NAMALWA (cell line): ENCODE results near the gene NAIP.
"Not testable (repeated sequence)": the region's sequence is repeated elsewhere in the genome, so short reads cannot be mapped to it uniquely, and the experiment has no call there.

Experiments used
- DNase-seq: peaks from one replicate; pipeline ENCODE4 v3.0.0-alpha.2; 2015; ENCODE audit warnings: low spot score

The NAIP gene

GRCh38 chr5:71025289-71025953 lies at the start of gene NAIP:
TSS of gene NAIP (minus strand) at chr5:71025339. CDS start at chr5:71012915, 12,424 bp downstream.
- not testable (repeated sequence) for DNase-seq

- DNase-seq: not testable (repeated sequence)
Observed at GRCh38 chr5:71067262-71067928, 42.3 kb upstream of the NAIP start, which contains the start of gene GTF2H2. TSS of gene GTF2H2 (minus strand) at chr5:71067676. CDS start at chr5:71062763, 4,913 bp downstream.

GRCh38 chr5:71061322-71061721 lies 36.2 kb upstream of the NAIP start:
- not testable (repeated sequence) for DNase-seq

- DNase-seq: not testable (repeated sequence)
Observed at GRCh38 chr5:71059426-71059825, 34.3 kb upstream of the NAIP start.

GRCh38 chr5:71044808-71045207 lies 19.7 kb upstream of the NAIP start:
- not testable (repeated sequence) for DNase-seq

GRCh38 chr5:71044128-71044527 lies 19.0 kb upstream of the NAIP start:
- DNase-seq: not testable (repeated sequence)

GRCh38 chr5:71031046-71031776 lies 6.1 kb upstream of the NAIP start:
- DNase-seq: not testable (repeated sequence)

- DNase-seq: not testable (repeated sequence)
Observed at GRCh38 chr5:71020643-71021042, 4.5 kb downstream of the NAIP start.

GRCh38 chr5:71018376-71019005 lies 6.6 kb downstream of the NAIP start:
- DNase-seq: not testable (repeated sequence)

- no peak for DNase-seq
Observed at GRCh38 chr5:71014176-71014575, 11.0 kb downstream of the NAIP start.

GRCh38 chr5:71013575-71013974 lies 11.6 kb downstream of the NAIP start:
- no peak for DNase-seq

- DNase-seq: no peak
Observed at GRCh38 chr5:71011194-71011792, 13.8 kb downstream of the NAIP start.

GRCh38 chr5:71006983-71007382 lies 18.2 kb downstream of the NAIP start:
- DNase-seq: not testable (repeated sequence)

GRCh38 chr5:70984882-70985281 lies 40.3 kb downstream of the NAIP start:
- not testable (repeated sequence) for DNase-seq

- DNase-seq: not testable (repeated sequence)
Observed at GRCh38 chr5:70967220-70967619, 57.9 kb downstream of the NAIP start.

GRCh38 chr5:70964531-70964930 lies 60.6 kb downstream of the NAIP start:
- DNase-seq: not testable (repeated sequence)

- DNase-seq: not testable (repeated sequence)
Observed at GRCh38 chr5:70953068-70953467, 72.1 kb downstream of the NAIP start.

GRCh38 chr5:70932560-70932959 lies 92.6 kb downstream of the NAIP start:
- not testable (repeated sequence) for DNase-seq

GRCh38 chr5:70931709-70932368 lies 93.3 kb downstream of the NAIP start:
- not testable (repeated sequence) for DNase-seq

GRCh38 chr5:70925211-70925562 lies 100.0 kb downstream of the NAIP start:
- not testable (repeated sequence) for DNase-seq
